Effector CD8-positive, alpha-beta T cell (primary cell): ENCODE results near the gene HSFX2.
"Not testable (repeated sequence)": the region's sequence is repeated elsewhere in the genome, so short reads cannot be mapped to it uniquely, and the experiment has no call there.

Experiments
- DNase-seq: peaks from one replicate; lab custom pipeline; 2025; lab: John Stamatoyannopoulos, UW

Gene HSFX2

DNA sequence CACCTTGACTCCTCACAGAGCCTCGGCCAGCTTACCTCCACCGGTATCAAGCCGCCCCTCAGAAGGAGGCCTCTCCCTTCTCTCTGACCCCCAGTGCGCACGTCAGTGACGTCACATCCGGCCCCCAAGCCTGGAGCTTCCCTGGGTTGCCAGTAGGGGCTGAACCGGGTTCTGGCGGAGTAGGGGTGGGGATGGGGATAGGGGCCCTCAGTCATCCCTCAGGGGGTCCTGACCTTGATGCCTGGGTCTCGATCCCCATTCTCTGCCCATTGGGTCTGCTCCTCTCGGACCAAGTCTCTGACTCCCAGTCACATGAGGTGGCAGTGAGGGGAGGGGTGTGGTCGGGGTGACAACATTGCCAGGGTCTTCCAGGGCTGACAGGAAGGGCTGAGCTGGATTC is 7.8 kb downstream of the HSFX2 start, which contains the start of gene MAGEA9B:
MAGEA9B (minus strand) TSS at position 101 of the 400 bp plus-strand sequence. CDS start 4,280 bp downstream, outside the sequence.
- DNase-seq, result not testable (repeated sequence)

DNA sequence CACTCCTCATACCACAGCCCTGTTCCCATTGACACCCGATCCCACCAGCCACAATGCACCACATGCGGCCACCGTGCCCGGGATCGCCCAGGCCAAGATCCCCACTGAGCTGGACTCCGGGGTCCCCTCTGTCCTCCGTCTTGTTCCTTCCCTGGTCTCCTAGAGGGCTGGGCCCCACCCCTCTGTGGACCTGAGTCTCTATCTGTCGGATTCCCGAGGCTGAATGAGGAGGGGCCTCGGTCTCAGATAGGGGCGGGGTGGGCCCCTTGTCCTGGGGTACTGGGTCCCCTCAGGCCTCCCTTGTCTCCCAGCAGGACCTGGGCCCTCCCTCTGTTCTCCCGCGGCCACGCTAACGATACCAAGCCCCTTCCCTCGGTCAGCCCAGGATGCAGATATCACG is 9.5 kb downstream of the HSFX2 start:
- DNase-seq, result not testable (repeated sequence)

DNA sequence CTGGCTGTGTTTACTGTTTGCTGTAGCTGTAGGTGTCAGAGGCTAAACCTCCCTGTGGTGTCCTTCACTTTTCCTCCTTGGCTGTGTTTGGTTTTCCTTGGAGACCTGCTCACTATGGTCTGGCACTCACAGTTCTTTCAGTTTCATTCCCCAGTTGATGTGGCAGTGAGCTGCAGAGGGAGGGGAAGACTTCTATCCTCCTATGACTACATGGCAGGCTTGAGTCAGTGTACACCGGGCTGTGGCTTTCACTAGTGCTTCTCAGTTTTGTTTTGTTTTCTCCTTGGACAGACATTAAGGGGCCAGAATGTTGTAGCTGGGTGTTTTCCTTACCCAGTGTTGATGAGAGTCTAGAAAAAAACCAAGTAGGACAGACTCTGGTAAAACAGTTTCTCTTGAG is 21.7 kb downstream of the HSFX2 start:
- not testable (repeated sequence) for DNase-seq

DNA sequence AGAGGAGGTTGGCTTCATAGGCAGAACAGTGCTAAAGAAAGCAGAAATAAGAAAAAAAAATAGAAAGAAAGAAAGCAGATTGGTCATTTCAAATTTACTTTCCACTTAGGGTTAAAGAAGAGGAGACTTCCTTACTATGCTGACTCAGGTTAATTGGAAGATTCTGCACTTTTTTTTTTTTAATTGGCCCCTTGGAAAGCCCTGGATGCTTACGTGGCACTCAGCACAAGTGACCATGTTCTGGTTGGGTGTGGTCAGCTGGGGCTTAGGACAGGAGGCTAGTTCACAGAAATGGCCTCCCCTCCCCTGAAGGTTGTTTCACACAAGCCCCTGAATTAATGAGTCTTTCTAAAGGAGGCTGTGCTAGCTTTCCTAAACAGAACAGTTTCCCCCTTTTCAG is 22.4 kb downstream of the HSFX2 start:
- no peak for DNase-seq

GRCh38 chrX:149571770-149572169 is 23.3 kb downstream of the HSFX2 start:
- no peak for DNase-seq

GRCh38 chrX:149570668-149571067 is 24.4 kb downstream of the HSFX2 start:
- no peak for DNase-seq

DNA sequence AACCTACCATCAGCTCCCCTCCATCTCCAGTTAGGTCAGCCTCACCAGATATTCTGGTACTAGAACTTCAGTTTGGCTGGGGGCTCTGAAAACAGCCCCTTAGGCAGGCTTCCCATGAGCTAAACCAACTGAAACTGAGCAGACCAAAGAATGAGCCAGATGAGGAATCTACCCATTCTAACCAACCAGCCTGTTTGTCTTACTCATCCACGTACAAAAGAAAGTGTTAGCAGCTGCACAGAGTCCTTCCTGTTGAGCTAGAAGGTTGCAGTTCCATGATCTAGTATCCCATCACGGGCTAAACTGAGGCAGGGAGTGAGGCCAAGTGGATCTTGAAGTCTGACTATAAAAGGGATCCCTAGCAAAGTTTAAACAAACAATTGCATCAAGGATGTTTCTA is 25.3 kb downstream of the HSFX2 start:
- DNase-seq, result no peak

GRCh38 chrX:149568701-149569296 is 26.3 kb downstream of the HSFX2 start:
- no peak for DNase-seq

DNA sequence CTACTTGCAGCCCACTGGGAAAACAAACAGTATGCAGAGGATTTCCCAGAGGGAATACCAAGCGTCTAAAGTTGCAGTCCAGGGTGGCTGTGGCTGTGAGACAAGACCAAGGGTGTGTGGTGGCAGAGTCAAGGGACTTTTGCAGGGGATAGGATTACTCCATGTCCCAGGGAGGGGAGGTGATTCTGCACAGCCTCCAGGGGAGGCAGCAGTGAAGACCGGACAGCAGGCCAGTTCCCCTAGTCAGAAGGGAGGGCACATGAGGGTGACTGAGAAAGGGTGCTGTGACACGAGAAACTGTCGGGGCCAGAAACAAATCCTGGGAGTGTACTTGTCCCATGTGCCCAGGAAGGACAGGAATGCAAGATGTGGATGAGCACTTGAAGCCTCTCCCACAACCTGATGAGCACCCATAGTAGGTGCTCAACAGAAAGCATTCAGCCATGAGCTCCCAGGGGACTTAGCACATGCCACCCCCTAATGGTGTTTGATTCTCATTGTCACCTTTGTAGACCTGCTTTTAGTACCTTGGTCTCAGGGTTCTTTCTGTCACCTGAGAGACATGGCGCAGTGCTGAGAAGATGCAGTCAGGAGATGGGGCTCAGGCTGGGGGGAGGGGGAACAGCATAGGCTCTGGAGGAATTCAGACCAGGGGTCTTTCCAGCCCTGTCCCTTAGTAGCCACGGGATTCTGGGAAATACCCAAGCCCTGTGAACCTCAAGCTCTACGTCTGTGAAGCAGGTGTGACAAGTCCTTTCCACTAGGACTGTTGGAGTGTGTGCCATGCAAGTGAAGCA is 27.3 kb downstream of the HSFX2 start:
- no peak for DNase-seq

DNA sequence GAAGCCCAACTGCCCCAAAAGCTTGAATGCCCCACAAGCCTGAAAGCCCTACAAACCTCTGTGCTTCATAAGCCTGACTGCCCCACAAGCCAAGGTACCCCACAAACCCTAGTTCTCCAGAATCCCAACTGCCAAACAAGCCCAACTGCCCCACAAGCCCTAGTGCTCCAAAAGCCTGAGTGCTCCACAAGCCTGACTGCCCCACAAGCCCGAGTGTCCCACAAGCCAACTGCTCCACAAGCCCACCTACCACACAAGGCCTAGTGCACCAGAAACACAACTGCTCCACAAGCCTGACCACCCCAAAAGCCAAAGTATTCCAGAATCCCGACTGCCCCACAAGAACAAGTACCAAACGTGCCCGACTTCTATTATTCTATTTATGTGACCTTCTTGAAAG is 31.8 kb downstream of the HSFX2 start:
- DNase-seq, result no peak

DNA sequence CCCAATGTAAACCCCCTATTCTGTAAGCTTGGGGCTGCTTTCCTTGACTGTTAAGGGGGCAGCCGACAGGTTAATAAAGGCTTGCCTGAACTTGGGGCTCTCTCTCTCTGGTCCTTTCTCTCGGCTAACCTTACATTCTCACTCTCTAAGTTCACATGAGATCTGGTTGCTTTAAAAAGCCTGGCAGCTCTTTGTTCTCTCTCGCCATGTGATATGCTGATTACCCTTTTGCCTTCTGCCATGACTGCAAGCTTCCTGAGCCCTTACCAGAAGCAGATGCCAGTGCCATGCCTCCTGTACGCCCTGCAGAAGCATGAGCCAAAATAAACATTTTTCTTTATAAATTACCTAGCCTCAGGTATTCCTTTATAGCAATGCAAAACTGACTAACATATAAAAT is 39.9 kb downstream of the HSFX2 start:
- not testable (repeated sequence) for DNase-seq

- DNase-seq, result not testable (repeated sequence)
Observed at GRCh38 chrX:149551939-149552248, 43.2 kb downstream of the HSFX2 start.

GRCh38 chrX:149551245-149551938 is 43.7 kb downstream of the HSFX2 start:
- not testable (repeated sequence) for DNase-seq

DNA sequence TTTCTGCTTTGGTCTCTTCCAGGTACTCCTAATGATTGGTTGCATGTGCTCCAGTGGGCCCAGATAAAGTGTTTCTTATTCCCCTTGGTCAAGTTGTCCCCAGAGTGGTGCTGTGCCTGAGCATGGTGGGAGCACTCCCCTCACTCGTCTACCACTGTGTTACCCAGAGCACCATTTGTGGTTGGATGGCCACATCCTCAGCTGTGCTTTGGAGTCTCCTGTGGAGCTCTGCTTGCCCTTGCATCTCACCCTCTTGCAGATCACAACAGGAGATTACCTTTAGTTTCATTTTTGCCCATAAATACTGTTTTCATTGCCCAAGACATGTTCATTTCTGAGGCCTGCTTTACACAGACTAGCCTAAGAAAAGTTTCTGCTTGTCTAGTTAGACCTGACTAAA is 44.7 kb downstream of the HSFX2 start:
- DNase-seq, result not testable (repeated sequence)

GRCh38 chrX:149549701-149550100 is 45.4 kb downstream of the HSFX2 start, which contains the start of gene HSFX3:
TSS of gene HSFX3 (minus strand) at chrX:149549924. CDS start at chrX:149549852, 72 bp downstream.
- not testable (repeated sequence) for DNase-seq

DNA sequence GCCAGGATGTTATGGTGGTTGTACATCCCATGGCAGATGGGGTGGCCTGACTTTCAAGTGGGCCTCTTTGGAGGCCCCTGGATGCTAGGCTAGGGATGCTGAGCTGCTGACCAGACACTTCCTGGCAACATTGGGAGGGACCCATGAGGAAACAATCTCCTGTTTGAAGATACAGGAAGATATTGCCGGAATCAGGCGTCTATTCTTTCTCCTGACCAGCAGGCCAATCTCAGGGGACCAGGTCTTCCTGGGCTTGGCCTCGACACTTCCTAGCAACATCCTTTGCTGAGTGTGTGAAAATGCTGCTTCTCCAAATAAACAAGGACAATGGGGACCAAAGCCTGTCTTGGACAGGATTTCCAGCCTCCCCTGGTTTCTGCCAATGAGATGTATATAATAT is 47.3 kb downstream of the HSFX2 start:
- DNase-seq, result not testable (repeated sequence)

- DNase-seq, result not testable (repeated sequence)
Observed at GRCh38 chrX:149546962-149547361, 48.2 kb downstream of the HSFX2 start.

DNA sequence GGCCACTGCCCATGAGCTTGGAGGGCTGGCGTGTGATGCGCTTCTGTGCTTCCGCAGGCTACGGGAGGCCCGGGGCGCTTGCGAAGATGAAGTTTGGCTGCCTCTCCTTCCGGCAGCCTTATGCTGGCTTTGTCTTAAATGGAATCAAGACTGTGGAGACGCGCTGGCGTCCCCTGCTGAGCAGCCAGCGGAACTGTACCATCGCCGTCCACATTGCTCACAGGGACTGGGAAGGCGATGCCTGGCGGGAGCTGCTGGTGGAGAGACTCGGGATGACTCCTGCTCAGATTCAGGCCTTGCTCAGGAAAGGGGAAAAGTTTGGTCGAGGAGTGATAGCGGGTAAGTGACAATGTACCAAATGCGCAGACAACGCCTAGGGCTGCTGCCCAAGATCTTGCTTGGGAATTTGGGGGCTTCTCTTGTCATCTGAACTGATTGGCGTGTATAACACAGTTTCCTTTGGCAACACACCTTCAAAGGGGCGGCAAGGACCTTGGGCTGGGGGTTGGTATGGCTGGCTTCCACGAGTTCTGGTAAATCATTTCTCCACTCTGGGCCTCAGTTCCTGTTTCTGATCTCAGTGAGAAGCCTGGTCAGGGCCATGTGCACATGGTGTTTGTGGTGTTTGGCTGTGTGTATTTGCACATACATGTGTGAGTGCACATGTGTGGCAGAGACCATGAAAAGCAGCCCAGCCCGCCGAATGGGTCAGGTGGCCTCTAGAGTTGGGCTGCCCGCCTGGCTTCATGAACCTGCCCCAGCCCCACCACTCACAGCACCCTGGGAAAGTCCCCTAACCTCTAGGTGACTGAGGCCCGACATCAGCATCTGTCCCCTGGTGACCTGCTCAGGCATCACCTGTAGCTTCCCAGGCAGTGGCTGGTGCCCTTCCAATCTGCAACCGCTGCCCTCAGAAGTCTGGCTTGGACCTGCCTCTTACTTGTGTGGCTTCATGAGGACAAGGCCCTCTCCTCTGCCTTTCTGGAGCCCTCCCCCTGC is 49.3 kb downstream of the HSFX2 start:
- not testable (repeated sequence) for DNase-seq
